Myocyte (in vitro differentiated cells): ENCODE measurements around the gene ZNF451. TPM values are rescaled to one million over a fixed set of nuclear protein-coding genes. Genes with fewer than 3 reads are reported as not detected.

Experiments used
- DNase-seq: peaks from one replicate; pipeline ENCODE4 v3.0.0-alpha.2; 2012; ENCODE audit warnings: low read depth
- total RNA-seq: library from RNA; depleted of rRNA; stranded (reverse); fragments of >200 nt; gene quantifications from 2 replicates; pipeline ENCODE4 v1.2.3, GENCODE V29; 2014

The ZNF451 gene
- total RNA-seq, 1 donor from 2014 or later = 57.3 TPM

- DNase-seq = no peak
Measured at GRCh38 chr6:57198926-57199636, 109.1 kb downstream of the ZNF451 start.

GRCh38 chr6:57201718-57202117 lies 111.7 kb downstream of the ZNF451 start:
- DNase-seq = no peak

GRCh38 chr6:57205550-57206328 lies 115.8 kb downstream of the ZNF451 start:
- DNase-seq = no peak

GRCh38 chr6:57207141-57207540 lies 117.2 kb downstream of the ZNF451 start:
- DNase-seq = no peak

- DNase-seq = no peak
Measured at GRCh38 chr6:57207872-57208271, 117.9 kb downstream of the ZNF451 start.

- DNase-seq = no peak
Measured at GRCh38 chr6:57209030-57209429, 119.0 kb downstream of the ZNF451 start.

GRCh38 chr6:57210060-57210459 lies 120.1 kb downstream of the ZNF451 start:
- DNase-seq = no peak

GRCh38 chr6:57215260-57215659 lies 125.3 kb downstream of the ZNF451 start:
- DNase-seq = no peak

- DNase-seq = peak; percentile 62
Measured at GRCh38 chr6:57216235-57217101, 126.5 kb downstream of the ZNF451 start.

GRCh38 chr6:57217270-57217669 lies 127.3 kb downstream of the ZNF451 start:
- no peak for DNase-seq

Other genes starting within 250 kb of the ZNF451 start
- 8.6 and 12.0 TPM in 2 replicates for gene BEND6, start 135.1 kb upstream of the ZNF451 start, total RNA-seq
- gene KIAA1586, start 43.5 kb upstream of the ZNF451 start, total RNA-seq = 13.7 and 17.4 TPM in 2 replicates
- gene BAG2, start 82.1 kb downstream of the ZNF451 start, total RNA-seq = 39.5 and 50.5 TPM in 2 replicates
- 52.8 and 56.1 TPM in 2 replicates for gene RAB23, start 132.1 kb downstream of the ZNF451 start, total RNA-seq
- gene PRIM2, start 227.4 kb downstream of the ZNF451 start, total RNA-seq = 12.4 and 15.8 TPM in 2 replicates